Measurements from ENCODE around the gene SEMA5B. TPM values are rescaled to one million over a fixed set of nuclear protein-coding genes. Genes with fewer than 3 reads are reported as not detected.

SEMA5B gene
- polyA plus RNA-seq, 1 donor (not counting 4 experiments of a cell fraction or from before 2014, with no cell fraction given): 0.04 TPM

DNA sequence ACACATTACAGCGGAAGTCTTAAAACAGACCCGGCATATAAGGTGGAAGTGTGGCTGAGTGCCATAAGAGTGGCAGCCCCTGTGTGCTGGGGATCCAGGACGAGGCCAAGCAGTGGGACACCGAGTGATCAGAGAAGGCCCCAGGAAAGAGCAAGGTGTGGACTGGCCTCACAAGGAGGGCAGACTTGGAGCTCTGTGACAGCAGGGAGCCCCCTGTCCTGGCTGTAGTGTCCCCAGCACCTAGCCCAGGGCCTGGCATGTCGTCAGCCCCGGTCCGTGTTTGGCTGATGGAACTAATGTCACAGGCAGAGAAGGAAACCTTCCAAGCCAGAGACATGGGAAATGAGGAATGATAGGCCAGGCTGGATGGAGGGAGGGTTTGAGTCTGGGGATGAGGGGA is 44.0 kb upstream of the SEMA5B start:
- no peak overlapping the region for H3K4me2 ChIP-seq (ENCODE audit: control insufficient read depth, extremely low read depth, insufficient read depth, low read depth, low read length)
- FAIRE-seq: no peak

DNA sequence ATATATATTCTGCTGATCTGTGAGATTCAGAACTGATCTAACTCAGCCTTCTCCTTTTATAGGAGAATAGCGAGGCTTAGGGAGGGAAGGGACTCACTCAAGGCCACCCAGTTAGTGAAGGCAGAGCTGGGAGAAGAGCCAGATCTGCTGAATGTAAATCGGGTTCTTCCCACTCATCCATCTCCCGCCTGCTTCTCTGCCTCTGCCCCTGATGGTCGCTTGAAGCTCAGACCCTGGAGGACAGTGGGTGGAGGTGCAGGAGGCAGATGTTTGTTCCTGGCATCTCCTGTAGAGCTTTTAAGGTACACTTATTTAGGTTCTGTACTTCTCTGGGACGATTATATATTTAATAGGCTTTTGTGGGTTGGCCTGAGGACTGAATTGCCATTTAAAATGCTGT is 43.6 kb upstream of the SEMA5B start:
- DNase-seq (ENCODE audit: low read depth, low spot score): no peak
- peaks cover 91% of the 10 kb centered on the region for H3K79me2 ChIP-seq (ENCODE audit: control insufficient read depth, insufficient read depth, low read length)
- no peaks in the 10 kb centered on the region for H3K27me3 ChIP-seq (ENCODE audit: control insufficient read depth, extremely low read depth, insufficient read depth, low read length)
- FAIRE-seq: no peak
- H2AFZ ChIP-seq (ENCODE audit: control insufficient read depth, low read length): no peak overlapping the region
- H3K9me3 ChIP-seq (ENCODE audit: control insufficient read depth, low read depth, low read length): no peaks in the 10 kb centered on the region
- peaks cover 22% of the 10 kb centered on the region for H3K4me1 ChIP-seq (ENCODE audit: control insufficient read depth, extremely low read depth, insufficient read depth, low read length)
- peaks cover 35% of the 10 kb centered on the region for H4K20me1 ChIP-seq (ENCODE audit: control insufficient read depth, extremely low read depth, insufficient read depth, low read length)
- H3K4me2 ChIP-seq (ENCODE audit: control insufficient read depth, extremely low read depth, insufficient read depth, low read depth, low read length): no peak overlapping the region
- TF ChIP-seq, protein P1, sequence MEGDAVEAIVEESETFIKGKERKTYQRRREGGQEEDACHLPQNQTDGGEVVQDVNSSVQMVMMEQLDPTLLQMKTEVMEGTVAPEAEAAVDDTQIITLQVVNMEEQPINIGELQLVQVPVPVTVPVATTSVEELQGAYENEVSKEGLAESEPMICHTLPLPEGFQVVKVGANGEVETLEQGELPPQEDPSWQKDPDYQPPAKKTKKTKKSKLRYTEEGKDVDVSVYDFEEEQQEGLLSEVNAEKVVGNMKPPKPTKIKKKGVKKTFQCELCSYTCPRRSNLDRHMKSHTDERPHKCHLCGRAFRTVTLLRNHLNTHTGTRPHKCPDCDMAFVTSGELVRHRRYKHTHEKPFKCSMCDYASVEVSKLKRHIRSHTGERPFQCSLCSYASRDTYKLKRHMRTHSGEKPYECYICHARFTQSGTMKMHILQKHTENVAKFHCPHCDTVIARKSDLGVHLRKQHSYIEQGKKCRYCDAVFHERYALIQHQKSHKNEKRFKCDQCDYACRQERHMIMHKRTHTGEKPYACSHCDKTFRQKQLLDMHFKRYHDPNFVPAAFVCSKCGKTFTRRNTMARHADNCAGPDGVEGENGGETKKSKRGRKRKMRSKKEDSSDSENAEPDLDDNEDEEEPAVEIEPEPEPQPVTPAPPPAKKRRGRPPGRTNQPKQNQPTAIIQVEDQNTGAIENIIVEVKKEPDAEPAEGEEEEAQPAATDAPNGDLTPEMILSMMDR (optimal IDR thresholded peaks at IDR 0.05 in 1 of 3, IDR thresholded peaks at IDR 0.05 in 1 of 3, conservative IDR thresholded peaks at IDR 0.05 in 1 of 3; ENCODE audit: extremely low read depth in 1 of 3, insufficient read depth in 2 of 3, low read length in 3 of 3): peak in 2 of 3 experiments; percentile 5 to 22
- no peak for TF ChIP-seq EZH2 (IDR thresholded peaks at IDR 0.05; ENCODE audit: low read length)
- H3K4me3 ChIP-seq (ENCODE audit: control insufficient read depth in 2 of 3, extremely low read depth in 1 of 3, insufficient read depth in 2 of 3, low read depth in 1 of 3, low read length in 3 of 3): no peak overlapping the region
- no peak overlapping the region for H3K27ac ChIP-seq (ENCODE audit: control insufficient read depth, insufficient read depth, low read length)
- peaks cover 17% of the 10 kb centered on the region for H3K9me1 ChIP-seq (ENCODE audit: control insufficient read depth, extremely low read depth, insufficient read depth, low read length)
- H3K36me3 ChIP-seq (ENCODE audit: control insufficient read depth in 2 of 2, extremely low read depth in 1 of 2, insufficient read depth in 2 of 2, low read length in 2 of 2): peaks cover 0 to 11% of the 10 kb centered on the region in 2 experiments
- H3K9ac ChIP-seq (ENCODE audit: control insufficient read depth, extremely low read depth, insufficient read depth, low read length): no peak overlapping the region
- dilution Hi-C loops (cut with MboI; ENCODE audit: extremely low pct_ligation_motif_present, low sequenced_read_pairs): no loop called here

More for the DNA sequence above, 44.0 kb upstream of the SEMA5B start:
- Histone ChIP-seq H3K79me2 (ENCODE audit: control insufficient read depth, insufficient read depth, low read length) (peaks cover 95% of the 10 kb centered on the region), H3K27ac (ENCODE audit: control insufficient read depth, insufficient read depth, low read length) (no peak overlapping the region), H3K36me3 (ENCODE audit: control insufficient read depth in 2 of 2, extremely low read depth in 1 of 2, insufficient read depth in 2 of 2, low read length in 2 of 2) (peaks cover 0 to 14% of the 10 kb centered on the region in 2 experiments), H3K9ac (ENCODE audit: control insufficient read depth, extremely low read depth, insufficient read depth, low read length) (no peak overlapping the region), H3K9me1 (ENCODE audit: control insufficient read depth, extremely low read depth, insufficient read depth, low read length) (peaks cover 20% of the 10 kb centered on the region), H3K4me1 (ENCODE audit: control insufficient read depth, extremely low read depth, insufficient read depth, low read length) (peaks cover 23% of the 10 kb centered on the region), H4K20me1 (ENCODE audit: control insufficient read depth, extremely low read depth, insufficient read depth, low read length) (peaks cover 40% of the 10 kb centered on the region), H3K27me3 (ENCODE audit: control insufficient read depth, extremely low read depth, insufficient read depth, low read length) (no peaks in the 10 kb centered on the region), H3K4me3 (ENCODE audit: control insufficient read depth in 2 of 3, extremely low read depth in 1 of 3, insufficient read depth in 2 of 3, low read depth in 1 of 3, low read length in 3 of 3) (no peak overlapping the region), H3K9me3 (ENCODE audit: control insufficient read depth, low read depth, low read length) (no peaks in the 10 kb centered on the region), H2AFZ (ENCODE audit: control insufficient read depth, low read length) (no peak overlapping the region)
- TF ChIP-seq, protein P1 (optimal IDR thresholded peaks at IDR 0.05 in 1 of 3, IDR thresholded peaks at IDR 0.05 in 1 of 3, conservative IDR thresholded peaks at IDR 0.05 in 1 of 3; ENCODE audit: extremely low read depth in 1 of 3, insufficient read depth in 2 of 3, low read length in 3 of 3): no peak
- no peak for TF ChIP-seq EZH2 (IDR thresholded peaks at IDR 0.05; ENCODE audit: low read length)
- DNase-seq (ENCODE audit: low read depth, low spot score): no peak
- dilution Hi-C loops (cut with MboI; ENCODE audit: extremely low pct_ligation_motif_present, low sequenced_read_pairs): no loop called here
